ENCODE data around the gene USHBP1. TPM values are rescaled to one million over a fixed set of nuclear protein-coding genes. Genes with fewer than 3 reads are reported as not detected.

USHBP1 gene
- total and polyA plus RNA-seq, 2 of the 13 experiments (the other 11 are each of a cell fraction or from before 2014, with no cell fraction given) = 0.15 to 1.5 TPM

DNA sequence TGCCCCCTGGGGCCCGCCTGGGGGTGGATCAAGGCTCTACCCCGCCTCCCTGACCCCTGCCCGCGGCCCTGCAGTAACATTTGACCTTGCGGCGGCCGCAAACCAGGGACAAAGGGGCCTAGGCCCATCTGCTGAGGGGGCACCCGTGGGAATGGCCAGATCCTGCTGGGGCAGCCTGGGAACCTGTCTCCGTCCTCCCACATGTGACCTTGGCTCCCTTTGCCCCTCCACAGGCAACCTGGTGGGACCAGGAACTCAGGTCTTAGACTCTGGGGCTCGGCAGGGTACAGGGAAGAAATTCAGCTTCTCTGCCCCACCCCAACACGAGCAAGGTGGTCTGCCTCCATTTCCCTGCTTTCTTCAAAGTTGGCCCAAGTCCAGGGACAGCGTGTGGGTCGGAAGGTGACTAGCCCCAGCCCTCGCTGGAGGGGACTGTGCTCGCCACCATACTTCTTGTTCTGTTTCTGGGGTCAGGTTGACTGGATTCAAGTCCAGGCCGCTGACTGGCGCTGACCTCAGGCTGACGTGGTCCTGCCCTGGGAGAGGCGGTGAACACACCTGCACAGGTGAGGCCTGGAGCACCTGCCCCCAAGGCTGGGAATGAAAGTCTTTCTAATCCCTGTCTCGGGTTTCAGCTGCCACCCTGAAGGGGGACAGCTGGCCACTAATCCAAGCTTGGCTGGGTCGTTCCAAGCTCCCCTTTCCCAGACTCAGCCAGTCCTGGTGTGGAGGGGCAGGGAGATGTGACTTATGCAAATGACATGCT, 16.4 kb downstream of the USHBP1 start (continued):
- TF ChIP-seq, protein P1, sequence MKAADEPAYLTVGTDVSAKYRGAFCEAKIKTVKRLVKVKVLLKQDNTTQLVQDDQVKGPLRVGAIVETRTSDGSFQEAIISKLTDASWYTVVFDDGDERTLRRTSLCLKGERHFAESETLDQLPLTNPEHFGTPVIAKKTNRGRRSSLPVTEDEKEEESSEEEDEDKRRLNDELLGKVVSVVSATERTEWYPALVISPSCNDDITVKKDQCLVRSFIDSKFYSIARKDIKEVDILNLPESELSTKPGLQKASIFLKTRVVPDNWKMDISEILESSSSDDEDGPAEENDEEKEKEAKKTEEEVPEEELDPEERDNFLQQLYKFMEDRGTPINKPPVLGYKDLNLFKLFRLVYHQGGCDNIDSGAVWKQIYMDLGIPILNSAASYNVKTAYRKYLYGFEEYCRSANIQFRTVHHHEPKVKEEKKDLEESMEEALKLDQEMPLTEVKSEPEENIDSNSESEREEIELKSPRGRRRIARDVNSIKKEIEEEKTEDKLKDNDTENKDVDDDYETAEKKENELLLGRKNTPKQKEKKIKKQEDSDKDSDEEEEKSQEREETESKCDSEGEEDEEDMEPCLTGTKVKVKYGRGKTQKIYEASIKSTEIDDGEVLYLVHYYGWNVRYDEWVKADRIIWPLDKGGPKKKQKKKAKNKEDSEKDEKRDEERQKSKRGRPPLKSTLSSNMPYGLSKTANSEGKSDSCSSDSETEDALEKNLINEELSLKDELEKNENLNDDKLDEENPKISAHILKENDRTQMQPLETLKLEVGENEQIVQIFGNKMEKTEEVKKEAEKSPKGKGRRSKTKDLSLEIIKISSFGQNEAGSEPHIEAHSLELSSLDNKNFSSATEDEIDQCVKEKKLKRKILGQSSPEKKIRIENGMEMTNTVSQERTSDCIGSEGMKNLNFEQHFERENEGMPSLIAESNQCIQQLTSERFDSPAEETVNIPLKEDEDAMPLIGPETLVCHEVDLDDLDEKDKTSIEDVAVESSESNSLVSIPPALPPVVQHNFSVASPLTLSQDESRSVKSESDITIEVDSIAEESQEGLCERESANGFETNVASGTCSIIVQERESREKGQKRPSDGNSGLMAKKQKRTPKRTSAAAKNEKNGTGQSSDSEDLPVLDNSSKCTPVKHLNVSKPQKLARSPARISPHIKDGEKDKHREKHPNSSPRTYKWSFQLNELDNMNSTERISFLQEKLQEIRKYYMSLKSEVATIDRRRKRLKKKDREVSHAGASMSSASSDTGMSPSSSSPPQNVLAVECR (CRISPR knock-in tag; IDR thresholded peaks at IDR 0.05; ENCODE audit: borderline replicate concordance) = peak; percentile 86; the same call in 1 of the 2 replicates
- TF ChIP-seq ZNF747 (CRISPR knock-in tag; IDR thresholded peaks at IDR 0.05; ENCODE audit: borderline replicate concordance) (no peak; the same call in 1 of the 2 replicates), NFE2L2 (IDR thresholded peaks at IDR 0.05; ENCODE audit: low read length) (no peak), ELF4 (CRISPR knock-in tag; IDR thresholded peaks at IDR 0.05; ENCODE audit: borderline replicate concordance) (no peak), TRIM22 (IDR thresholded peaks at IDR 0.05) (no peak), NFRKB (IDR thresholded peaks at IDR 0.05) (no peak), ZBTB33 (CRISPR knock-in tag; IDR thresholded peaks at IDR 0.05) (peak; percentile 31), SMC3 (IDR thresholded peaks at IDR 0.05; ENCODE audit: low read length) (no peak), JARID2 (CRISPR knock-in tag; IDR thresholded peaks at IDR 0.05; ENCODE audit: insufficient replicate concordance) (no peak), ZKSCAN5 (CRISPR knock-in tag; IDR thresholded peaks at IDR 0.05) (no peak), ZNF780A (CRISPR knock-in tag; IDR thresholded peaks at IDR 0.05) (no peak), TGIF2 (CRISPR knock-in tag; IDR thresholded peaks at IDR 0.05) (peak; percentile 83), MYPOP (CRISPR knock-in tag; IDR thresholded peaks at IDR 0.05) (0 out of 2 replicates have a peak, but pooled peaks have one; percentile 63), ZNF737 (CRISPR knock-in tag; IDR thresholded peaks at IDR 0.05; ENCODE audit: borderline replicate concordance) (no peak)
- TF ChIP-seq, protein P2, sequence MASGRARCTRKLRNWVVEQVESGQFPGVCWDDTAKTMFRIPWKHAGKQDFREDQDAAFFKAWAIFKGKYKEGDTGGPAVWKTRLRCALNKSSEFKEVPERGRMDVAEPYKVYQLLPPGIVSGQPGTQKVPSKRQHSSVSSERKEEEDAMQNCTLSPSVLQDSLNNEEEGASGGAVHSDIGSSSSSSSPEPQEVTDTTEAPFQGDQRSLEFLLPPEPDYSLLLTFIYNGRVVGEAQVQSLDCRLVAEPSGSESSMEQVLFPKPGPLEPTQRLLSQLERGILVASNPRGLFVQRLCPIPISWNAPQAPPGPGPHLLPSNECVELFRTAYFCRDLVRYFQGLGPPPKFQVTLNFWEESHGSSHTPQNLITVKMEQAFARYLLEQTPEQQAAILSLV (CRISPR knock-in tag; IDR thresholded peaks at IDR 0.05; ENCODE audit: borderline replicate concordance) = peak; percentile 82; the same call in 1 of the 2 replicates

All from HepG2 (cell line).